GM19328 (cell line): ENCODE data around the gene THYN1.

Experiments
- ATAC-seq: cut with Tn5 transposase; IDR thresholded peaks from one replicate; pipeline ENCODE4 v1.9.1; 2021; ENCODE audit warnings: mild to moderate bottlenecking, moderate library complexity; ENCODE audit not compliant: unreplicated experiment

The THYN1 gene

GRCh38 chr11:134226806-134227325 lies 26.3 kb downstream of the THYN1 start:
- ATAC-seq, result no peak

GRCh38 chr11:134224710-134225664 lies 28.2 kb downstream of the THYN1 start:
- ATAC-seq, result peak; percentile 12

- peak; percentile 64 for ATAC-seq
These were observed 29.1 kb downstream of the THYN1 start, which contains the start of the genes NCAPD3 and VPS26B for GRCh38 chr11:134223836-134224709. TSS of gene NCAPD3 (minus strand) at chr11:134223967. CDS start at chr11:134223926, 41 bp downstream. TSS of gene VPS26B (plus strand) at chr11:134224671. CDS start at chr11:134225123, 452 bp downstream.

GRCh38 chr11:134223121-134223520 lies 30.0 kb downstream of the THYN1 start:
- ATAC-seq, result no peak

GRCh38 chr11:134216816-134217215 lies 36.3 kb downstream of the THYN1 start:
- no peak for ATAC-seq

- ATAC-seq, result no peak
These were observed 37.3 kb downstream of the THYN1 start for GRCh38 chr11:134215836-134216235.

- ATAC-seq, result no peak
These were observed 45.5 kb downstream of the THYN1 start for GRCh38 chr11:134207538-134208239.

- ATAC-seq, result no peak
These were observed 47.0 kb downstream of the THYN1 start for GRCh38 chr11:134206185-134206584.

- no peak for ATAC-seq
These were observed 47.4 kb downstream of the THYN1 start for GRCh38 chr11:134205729-134206128.

GRCh38 chr11:134202661-134203060 lies 50.5 kb downstream of the THYN1 start:
- ATAC-seq, result no peak

GRCh38 chr11:134200688-134201087 lies 52.5 kb downstream of the THYN1 start:
- ATAC-seq, result no peak

- no peak for ATAC-seq
These were observed 53.6 kb downstream of the THYN1 start for GRCh38 chr11:134199531-134199930.
